Epidermal melanocyte (primary cell): ENCODE results near the gene BMP7.
"Not testable (repeated sequence)": the region's sequence is repeated elsewhere in the genome, so short reads cannot be mapped to it uniquely, and the experiment has no call there.

Experiments
- DNase-seq: peaks from one replicate; pipeline ENCODE4 v3.0.0; 2011; ENCODE audit warnings: low spot score; ENCODE audit not compliant: insufficient read length

The BMP7 gene

GRCh38 chr20:57173986-57174385 is 92.5 kb downstream of the BMP7 start:
- DNase-seq: no peak

GRCh38 chr20:57173041-57173440 is 93.4 kb downstream of the BMP7 start:
- DNase-seq: no peak

- no peak for DNase-seq
These were observed 96.1 kb downstream of the BMP7 start for GRCh38 chr20:57170343-57170742.

GRCh38 chr20:57169162-57169561 is 97.3 kb downstream of the BMP7 start:
- DNase-seq: no peak

- peak; percentile 56 for DNase-seq
These were observed 98.3 kb downstream of the BMP7 start for GRCh38 chr20:57167971-57168701.

GRCh38 chr20:57167292-57167655 is 99.2 kb downstream of the BMP7 start:
- no peak for DNase-seq

- DNase-seq: no peak
These were observed 99.7 kb downstream of the BMP7 start for GRCh38 chr20:57166568-57167291.

GRCh38 chr20:57165427-57166004 is 100.9 kb downstream of the BMP7 start:
- DNase-seq: no peak

- no peak for DNase-seq
These were observed 101.6 kb downstream of the BMP7 start for GRCh38 chr20:57164872-57165271.

GRCh38 chr20:57163041-57163440 is 103.4 kb downstream of the BMP7 start:
- no peak for DNase-seq

GRCh38 chr20:57162362-57162652 is 104.1 kb downstream of the BMP7 start:
- no peak for DNase-seq

- no peak for DNase-seq
These were observed 104.7 kb downstream of the BMP7 start for GRCh38 chr20:57161478-57162361.

GRCh38 chr20:57160985-57161384 is 105.5 kb downstream of the BMP7 start:
- DNase-seq: no peak

- no peak for DNase-seq
These were observed 106.4 kb downstream of the BMP7 start for GRCh38 chr20:57159945-57160610.

GRCh38 chr20:57159193-57159851 is 107.1 kb downstream of the BMP7 start:
- no peak for DNase-seq

GRCh38 chr20:57158474-57158873 is 108.0 kb downstream of the BMP7 start:
- no peak for DNase-seq

GRCh38 chr20:57157787-57158186 is 108.7 kb downstream of the BMP7 start:
- DNase-seq: not testable (repeated sequence)

- no peak for DNase-seq
These were observed 109.2 kb downstream of the BMP7 start for GRCh38 chr20:57157106-57157691.

GRCh38 chr20:57156011-57156729 is 110.3 kb downstream of the BMP7 start:
- no peak for DNase-seq

- no peak for DNase-seq
These were observed 111.0 kb downstream of the BMP7 start for GRCh38 chr20:57155415-57155814.
